ENCODE measurements around the gene RRP15. TPM values are rescaled to one million over a fixed set of nuclear protein-coding genes. Genes with fewer than 3 reads are reported as not detected.

RRP15 gene
- total RNA-seq, 1 experiment from 2014 or later = 36.0 TPM

GRCh38 chr1:218272366-218272765, 12.7 kb upstream of the RRP15 start:
- no peak for DNase-seq (ENCODE audit: low spot score)

GRCh38 chr1:218273762-218274479, 11.2 kb upstream of the RRP15 start:
- POLR2A ChIA-PET = no interaction called here
- Mint-ChIP-seq H3K27me3 (ENCODE audit: low read depth) (no peaks in the 10 kb centered on the region; the same call in 1 of the 2 replicates), H3K4me3 (no peak overlapping the region), H3K36me3 (no peaks in the 10 kb centered on the region), H3K27ac (no peak overlapping the region), H3K9me3 (peaks cover 4% of the 10 kb centered on the region), H3K4me1 (peaks cover 8% of the 10 kb centered on the region)
- no peak for TF ChIP-seq GTF2I (CRISPR knock-in tag; conservative IDR thresholded peaks at IDR 0.05)
- no peak for TF ChIP-seq IRF1 (CRISPR knock-in tag; IDR thresholded peaks at IDR 0.05)
- no peak for TF ChIP-seq ATF6 (CRISPR knock-in tag; IDR thresholded peaks at IDR 0.05)
- TF ChIP-seq, protein P1, sequence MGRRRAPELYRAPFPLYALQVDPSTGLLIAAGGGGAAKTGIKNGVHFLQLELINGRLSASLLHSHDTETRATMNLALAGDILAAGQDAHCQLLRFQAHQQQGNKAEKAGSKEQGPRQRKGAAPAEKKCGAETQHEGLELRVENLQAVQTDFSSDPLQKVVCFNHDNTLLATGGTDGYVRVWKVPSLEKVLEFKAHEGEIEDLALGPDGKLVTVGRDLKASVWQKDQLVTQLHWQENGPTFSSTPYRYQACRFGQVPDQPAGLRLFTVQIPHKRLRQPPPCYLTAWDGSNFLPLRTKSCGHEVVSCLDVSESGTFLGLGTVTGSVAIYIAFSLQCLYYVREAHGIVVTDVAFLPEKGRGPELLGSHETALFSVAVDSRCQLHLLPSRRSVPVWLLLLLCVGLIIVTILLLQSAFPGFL (CRISPR knock-in tag; IDR thresholded peaks at IDR 0.05; ENCODE audit: borderline replicate concordance) = no peak
- no peak for TF ChIP-seq PRDM15 (CRISPR knock-in tag; IDR thresholded peaks at IDR 0.05)
- TF ChIP-seq FOXJ3 (CRISPR knock-in tag; IDR thresholded peaks at IDR 0.05; ENCODE audit: borderline replicate concordance) = no peak
- CTCF ChIA-PET = interaction anchor here (1.2 kb wide), 1 partner anchor 14 kb away, joined by 3 read pairs; no protein-coding TSS in a partner anchor
- no peak for DNase-seq (ENCODE audit: low spot score)
- ATAC-seq = no peak

More at GRCh38 chr1:218272366-218272765, 12.7 kb upstream of the RRP15 start:
- peaks cover 4% of the 10 kb centered on the region for H3K9me3 Mint-ChIP-seq
- no peaks in the 10 kb centered on the region; the same call in 1 of the 2 replicates for H3K4me1 Mint-ChIP-seq
- CTCF ChIA-PET = interaction anchor here (0.6 kb wide), 1 partner anchor 80 kb away, joined by 3 read pairs; no protein-coding TSS in a partner anchor
- TF ChIP-seq JAZF1 (CRISPR knock-in tag; IDR thresholded peaks at IDR 0.05) (no peak), MYBL2 (CRISPR knock-in tag; IDR thresholded peaks at IDR 0.05) (no peak), ZNF263 (CRISPR knock-in tag; IDR thresholded peaks at IDR 0.05; ENCODE audit: low read depth) (no peak)
- TF ChIP-seq, protein P2, sequence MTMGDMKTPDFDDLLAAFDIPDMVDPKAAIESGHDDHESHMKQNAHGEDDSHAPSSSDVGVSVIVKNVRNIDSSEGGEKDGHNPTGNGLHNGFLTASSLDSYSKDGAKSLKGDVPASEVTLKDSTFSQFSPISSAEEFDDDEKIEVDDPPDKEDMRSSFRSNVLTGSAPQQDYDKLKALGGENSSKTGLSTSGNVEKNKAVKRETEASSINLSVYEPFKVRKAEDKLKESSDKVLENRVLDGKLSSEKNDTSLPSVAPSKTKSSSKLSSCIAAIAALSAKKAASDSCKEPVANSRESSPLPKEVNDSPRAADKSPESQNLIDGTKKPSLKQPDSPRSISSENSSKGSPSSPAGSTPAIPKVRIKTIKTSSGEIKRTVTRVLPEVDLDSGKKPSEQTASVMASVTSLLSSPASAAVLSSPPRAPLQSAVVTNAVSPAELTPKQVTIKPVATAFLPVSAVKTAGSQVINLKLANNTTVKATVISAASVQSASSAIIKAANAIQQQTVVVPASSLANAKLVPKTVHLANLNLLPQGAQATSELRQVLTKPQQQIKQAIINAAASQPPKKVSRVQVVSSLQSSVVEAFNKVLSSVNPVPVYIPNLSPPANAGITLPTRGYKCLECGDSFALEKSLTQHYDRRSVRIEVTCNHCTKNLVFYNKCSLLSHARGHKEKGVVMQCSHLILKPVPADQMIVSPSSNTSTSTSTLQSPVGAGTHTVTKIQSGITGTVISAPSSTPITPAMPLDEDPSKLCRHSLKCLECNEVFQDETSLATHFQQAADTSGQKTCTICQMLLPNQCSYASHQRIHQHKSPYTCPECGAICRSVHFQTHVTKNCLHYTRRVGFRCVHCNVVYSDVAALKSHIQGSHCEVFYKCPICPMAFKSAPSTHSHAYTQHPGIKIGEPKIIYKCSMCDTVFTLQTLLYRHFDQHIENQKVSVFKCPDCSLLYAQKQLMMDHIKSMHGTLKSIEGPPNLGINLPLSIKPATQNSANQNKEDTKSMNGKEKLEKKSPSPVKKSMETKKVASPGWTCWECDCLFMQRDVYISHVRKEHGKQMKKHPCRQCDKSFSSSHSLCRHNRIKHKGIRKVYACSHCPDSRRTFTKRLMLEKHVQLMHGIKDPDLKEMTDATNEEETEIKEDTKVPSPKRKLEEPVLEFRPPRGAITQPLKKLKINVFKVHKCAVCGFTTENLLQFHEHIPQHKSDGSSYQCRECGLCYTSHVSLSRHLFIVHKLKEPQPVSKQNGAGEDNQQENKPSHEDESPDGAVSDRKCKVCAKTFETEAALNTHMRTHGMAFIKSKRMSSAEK (CRISPR knock-in tag; IDR thresholded peaks at IDR 0.05; ENCODE audit: borderline replicate concordance) = no peak
- TF ChIP-seq, protein P3, sequence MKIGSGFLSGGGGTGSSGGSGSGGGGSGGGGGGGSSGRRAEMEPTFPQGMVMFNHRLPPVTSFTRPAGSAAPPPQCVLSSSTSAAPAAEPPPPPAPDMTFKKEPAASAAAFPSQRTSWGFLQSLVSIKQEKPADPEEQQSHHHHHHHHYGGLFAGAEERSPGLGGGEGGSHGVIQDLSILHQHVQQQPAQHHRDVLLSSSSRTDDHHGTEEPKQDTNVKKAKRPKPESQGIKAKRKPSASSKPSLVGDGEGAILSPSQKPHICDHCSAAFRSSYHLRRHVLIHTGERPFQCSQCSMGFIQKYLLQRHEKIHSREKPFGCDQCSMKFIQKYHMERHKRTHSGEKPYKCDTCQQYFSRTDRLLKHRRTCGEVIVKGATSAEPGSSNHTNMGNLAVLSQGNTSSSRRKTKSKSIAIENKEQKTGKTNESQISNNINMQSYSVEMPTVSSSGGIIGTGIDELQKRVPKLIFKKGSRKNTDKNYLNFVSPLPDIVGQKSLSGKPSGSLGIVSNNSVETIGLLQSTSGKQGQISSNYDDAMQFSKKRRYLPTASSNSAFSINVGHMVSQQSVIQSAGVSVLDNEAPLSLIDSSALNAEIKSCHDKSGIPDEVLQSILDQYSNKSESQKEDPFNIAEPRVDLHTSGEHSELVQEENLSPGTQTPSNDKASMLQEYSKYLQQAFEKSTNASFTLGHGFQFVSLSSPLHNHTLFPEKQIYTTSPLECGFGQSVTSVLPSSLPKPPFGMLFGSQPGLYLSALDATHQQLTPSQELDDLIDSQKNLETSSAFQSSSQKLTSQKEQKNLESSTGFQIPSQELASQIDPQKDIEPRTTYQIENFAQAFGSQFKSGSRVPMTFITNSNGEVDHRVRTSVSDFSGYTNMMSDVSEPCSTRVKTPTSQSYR (CRISPR knock-in tag; IDR thresholded peaks at IDR 0.05) = no peak
- no peaks in the 10 kb centered on the region; the same call in 1 of the 2 replicates for H3K27me3 Mint-ChIP-seq (ENCODE audit: low read depth)
- H3K27ac Mint-ChIP-seq = no peak overlapping the region
- no peak for ATAC-seq
- POLR2A ChIA-PET = no interaction called here
- no peak overlapping the region for H3K4me3 Mint-ChIP-seq
- H3K36me3 Mint-ChIP-seq = no peaks in the 10 kb centered on the region

Measured in WTC11 (cell line).